ENCODE results near the gene BTRC. TPM values are rescaled to one million over a fixed set of nuclear protein-coding genes. Genes with fewer than 3 reads are reported as not detected.

The BTRC gene
- total RNA-seq (2022; extraction: Qiagen RNA extraction; ENCODE audit: low read depth) = 7.3 to 11.9 TPM (median 9.9 TPM) in 5 replicates

GRCh38 chr10:101353692-101354327 lies at the start of gene BTRC:
BTRC (plus strand) TSS chr10:101354165; CDS start chr10:101354181, 16 bp downstream.

GRCh38 chr10:101587725-101588653 lies 234.0 kb downstream of the BTRC start, which contains the start of the genes DPCD and POLL:
DPCD (plus strand) TSS chr10:101588321; CDS start chr10:101588337, 16 bp downstream.
POLL (minus strand) TSS chr10:101588257; CDS start chr10:101587360, 897 bp downstream.

Other genes starting within 250 kb of the BTRC start
- gene TLX1, start 222.9 kb upstream of the BTRC start, total RNA-seq (2022; extraction: Qiagen RNA extraction; ENCODE audit: low read depth) = not detected in 5 replicates
- gene LBX1, start 124.7 kb upstream of the BTRC start, total RNA-seq (2022; extraction: Qiagen RNA extraction; ENCODE audit: low read depth) = not detected in 5 replicates
- 11.6 to 19.9 TPM (median 15.3 TPM) in 5 replicates for gene POLL, start 234.1 kb downstream of the BTRC start, total RNA-seq (2022; extraction: Qiagen RNA extraction; ENCODE audit: low read depth)
- gene DPCD, start 234.2 kb downstream of the BTRC start, total RNA-seq (2022; extraction: Qiagen RNA extraction; ENCODE audit: low read depth) = 33.3 to 40.5 TPM (median 35.2 TPM) in 5 replicates